Measurements from ENCODE around the gene HAPLN1. TPM values are rescaled to one million over a fixed set of nuclear protein-coding genes. Genes with fewer than 3 reads are reported as not detected.

The HAPLN1 gene
- polyA plus RNA-seq, 1 donor from 2014 or later, result 0.10 TPM

DNA sequence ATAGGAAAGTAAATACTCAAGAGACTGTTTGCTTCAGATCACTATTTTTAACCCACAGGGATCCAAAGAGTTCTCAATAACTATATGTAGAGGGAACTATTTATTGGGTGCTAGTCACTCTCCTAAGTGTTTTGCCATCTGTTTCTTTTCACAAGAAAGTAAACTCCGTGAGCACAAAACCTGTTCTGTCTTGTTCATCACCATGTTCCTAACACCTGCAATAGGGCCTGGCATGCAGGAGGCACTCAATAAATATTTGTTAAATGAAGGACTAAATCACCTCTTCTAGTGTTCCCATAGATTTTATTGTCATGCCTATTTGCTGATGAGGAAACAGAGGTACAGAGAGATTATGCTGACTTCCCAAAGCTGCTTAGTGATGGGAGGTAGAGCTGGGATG, 130.9 kb downstream of the HAPLN1 start:
- no peaks in the 10 kb centered on the region for H3K36me3 ChIP-seq (ENCODE audit: insufficient read depth, low read length)
- H3K79me2 ChIP-seq (replicated peaks; ENCODE audit: insufficient read depth, low read length), result no peaks in the 10 kb centered on the region
- H3K27me3 ChIP-seq (ENCODE audit: insufficient read depth, low read depth, low read length), result no peaks in the 10 kb centered on the region
- peaks cover 3% of the 10 kb centered on the region for H3F3A ChIP-seq (ENCODE audit: insufficient read depth, low read length, poor library complexity, severe bottlenecking)
- H3K9me3 ChIP-seq (ENCODE audit: low read length), result no peaks in the 10 kb centered on the region
- H3K9me2 ChIP-seq (ENCODE audit: insufficient read depth, low read length), result no peaks in the 10 kb centered on the region
- H2AFZ ChIP-seq (ENCODE audit: low read depth, low read length), result no peak overlapping the region
- peaks cover 5% of the 10 kb centered on the region for H4K20me1 ChIP-seq (ENCODE audit: insufficient read depth)
- no peak overlapping the region for H3K9ac ChIP-seq (ENCODE audit: low read length)
- H3K4me2 ChIP-seq (ENCODE audit: low read length), result no peak overlapping the region
- TF ChIP-seq MXI1 (conservative IDR thresholded peaks at IDR 0.05; ENCODE audit: poor library complexity, severe bottlenecking), result no peak
- TF ChIP-seq, protein P1, sequence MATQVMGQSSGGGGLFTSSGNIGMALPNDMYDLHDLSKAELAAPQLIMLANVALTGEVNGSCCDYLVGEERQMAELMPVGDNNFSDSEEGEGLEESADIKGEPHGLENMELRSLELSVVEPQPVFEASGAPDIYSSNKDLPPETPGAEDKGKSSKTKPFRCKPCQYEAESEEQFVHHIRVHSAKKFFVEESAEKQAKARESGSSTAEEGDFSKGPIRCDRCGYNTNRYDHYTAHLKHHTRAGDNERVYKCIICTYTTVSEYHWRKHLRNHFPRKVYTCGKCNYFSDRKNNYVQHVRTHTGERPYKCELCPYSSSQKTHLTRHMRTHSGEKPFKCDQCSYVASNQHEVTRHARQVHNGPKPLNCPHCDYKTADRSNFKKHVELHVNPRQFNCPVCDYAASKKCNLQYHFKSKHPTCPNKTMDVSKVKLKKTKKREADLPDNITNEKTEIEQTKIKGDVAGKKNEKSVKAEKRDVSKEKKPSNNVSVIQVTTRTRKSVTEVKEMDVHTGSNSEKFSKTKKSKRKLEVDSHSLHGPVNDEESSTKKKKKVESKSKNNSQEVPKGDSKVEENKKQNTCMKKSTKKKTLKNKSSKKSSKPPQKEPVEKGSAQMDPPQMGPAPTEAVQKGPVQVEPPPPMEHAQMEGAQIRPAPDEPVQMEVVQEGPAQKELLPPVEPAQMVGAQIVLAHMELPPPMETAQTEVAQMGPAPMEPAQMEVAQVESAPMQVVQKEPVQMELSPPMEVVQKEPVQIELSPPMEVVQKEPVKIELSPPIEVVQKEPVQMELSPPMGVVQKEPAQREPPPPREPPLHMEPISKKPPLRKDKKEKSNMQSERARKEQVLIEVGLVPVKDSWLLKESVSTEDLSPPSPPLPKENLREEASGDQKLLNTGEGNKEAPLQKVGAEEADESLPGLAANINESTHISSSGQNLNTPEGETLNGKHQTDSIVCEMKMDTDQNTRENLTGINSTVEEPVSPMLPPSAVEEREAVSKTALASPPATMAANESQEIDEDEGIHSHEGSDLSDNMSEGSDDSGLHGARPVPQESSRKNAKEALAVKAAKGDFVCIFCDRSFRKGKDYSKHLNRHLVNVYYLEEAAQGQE (IDR thresholded peaks at IDR 0.05; ENCODE audit: borderline replicate concordance), result no peak
- no peak for TF ChIP-seq EZH2 (IDR thresholded peaks at IDR 0.05; ENCODE audit: borderline replicate concordance, insufficient read depth, low read length, poor library complexity, severe bottlenecking)
- TF ChIP-seq, protein P2, sequence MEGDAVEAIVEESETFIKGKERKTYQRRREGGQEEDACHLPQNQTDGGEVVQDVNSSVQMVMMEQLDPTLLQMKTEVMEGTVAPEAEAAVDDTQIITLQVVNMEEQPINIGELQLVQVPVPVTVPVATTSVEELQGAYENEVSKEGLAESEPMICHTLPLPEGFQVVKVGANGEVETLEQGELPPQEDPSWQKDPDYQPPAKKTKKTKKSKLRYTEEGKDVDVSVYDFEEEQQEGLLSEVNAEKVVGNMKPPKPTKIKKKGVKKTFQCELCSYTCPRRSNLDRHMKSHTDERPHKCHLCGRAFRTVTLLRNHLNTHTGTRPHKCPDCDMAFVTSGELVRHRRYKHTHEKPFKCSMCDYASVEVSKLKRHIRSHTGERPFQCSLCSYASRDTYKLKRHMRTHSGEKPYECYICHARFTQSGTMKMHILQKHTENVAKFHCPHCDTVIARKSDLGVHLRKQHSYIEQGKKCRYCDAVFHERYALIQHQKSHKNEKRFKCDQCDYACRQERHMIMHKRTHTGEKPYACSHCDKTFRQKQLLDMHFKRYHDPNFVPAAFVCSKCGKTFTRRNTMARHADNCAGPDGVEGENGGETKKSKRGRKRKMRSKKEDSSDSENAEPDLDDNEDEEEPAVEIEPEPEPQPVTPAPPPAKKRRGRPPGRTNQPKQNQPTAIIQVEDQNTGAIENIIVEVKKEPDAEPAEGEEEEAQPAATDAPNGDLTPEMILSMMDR (IDR thresholded peaks at IDR 0.05; ENCODE audit: poor library complexity, severe bottlenecking), result no peak
- no peak for TF ChIP-seq RAD21 (conservative IDR thresholded peaks at IDR 0.05)
- TF ChIP-seq POLR2AphosphoS5 (IDR thresholded peaks at IDR 0.05), result no peak
- no peak for TF ChIP-seq TAF1 (IDR thresholded peaks at IDR 0.05; ENCODE audit: low read depth)
- TF ChIP-seq SMC3 (conservative IDR thresholded peaks at IDR 0.05; ENCODE audit: poor library complexity), result peak; percentile 11
- H3K4me3 ChIP-seq (ENCODE audit: low read length), result no peak overlapping the region
- no peak overlapping the region for H3K27ac ChIP-seq (ENCODE audit: low read length)

Small RNA genes lying within 50 kb of the gene (small RNA-seq; reads per million reads assigned to genes)
- gene RN7SKP295, result 0 reads per million in 3 experiments
- 0 to 0.24 (median 0) reads per million in 3 experiments for gene RNU6-620P

Other genes starting within 250 kb of the HAPLN1 start
- gene VCAN, start 249.1 kb downstream of the HAPLN1 start, polyA plus RNA-seq, result 1,185 and 1,274 TPM in 2 replicates

Data from neural cell (in vitro differentiated cells).